HG02970 (cell line): ENCODE data around the gene CRYGD.
"Not testable (repeated sequence)": the region's sequence is repeated elsewhere in the genome, so short reads cannot be mapped to it uniquely, and the experiment has no call there.

Experiments
- ATAC-seq: cut with Tn5 transposase; IDR thresholded peaks from one replicate; pipeline ENCODE4 v1.9.1; 2021; ENCODE audit warnings: mild to moderate bottlenecking, moderate library complexity, moderate number of reproducible peaks; ENCODE audit not compliant: unreplicated experiment, low FRiP score

The CRYGD gene

DNA sequence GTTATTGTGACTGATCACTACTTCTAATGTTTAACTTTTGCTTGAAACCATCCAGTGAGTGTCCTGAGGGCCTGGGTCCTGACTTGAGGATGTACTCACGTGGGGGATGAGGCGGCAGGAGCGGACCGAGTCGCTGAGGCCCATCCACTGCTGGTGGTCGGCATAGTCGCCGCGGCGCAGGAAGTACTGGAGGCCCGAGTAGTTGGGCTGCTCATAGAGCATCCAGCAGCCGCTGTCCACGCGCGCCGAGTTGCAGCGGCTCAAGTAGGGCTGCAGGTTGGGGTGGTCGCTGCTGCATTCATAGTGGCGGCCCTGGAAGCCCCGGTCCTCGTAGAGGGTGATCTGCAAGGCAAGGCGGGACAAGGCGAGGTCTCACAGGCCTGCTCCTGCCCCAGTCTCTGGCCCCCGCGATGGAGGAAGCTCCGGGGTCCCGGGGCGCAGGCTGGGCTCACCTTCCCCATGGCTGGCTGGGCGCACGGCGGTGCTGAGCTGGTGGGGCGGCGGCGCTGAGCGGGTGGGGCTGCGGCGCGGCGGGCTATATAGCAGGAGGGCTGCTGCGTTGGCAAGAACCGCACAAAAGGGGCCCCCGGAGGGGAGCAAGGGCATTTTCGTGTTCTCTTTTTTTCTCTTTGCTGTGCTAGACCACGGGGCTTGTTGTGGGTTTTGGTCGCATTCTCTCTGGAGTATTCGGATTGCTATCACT, at the start of gene CRYGD:
Gene CRYGD, minus strand, starts transcription at position 512 of the 703 bp plus-strand sequence. Its CDS starts 51 bp downstream, at position 461.
- not testable (repeated sequence) for ATAC-seq

DNA sequence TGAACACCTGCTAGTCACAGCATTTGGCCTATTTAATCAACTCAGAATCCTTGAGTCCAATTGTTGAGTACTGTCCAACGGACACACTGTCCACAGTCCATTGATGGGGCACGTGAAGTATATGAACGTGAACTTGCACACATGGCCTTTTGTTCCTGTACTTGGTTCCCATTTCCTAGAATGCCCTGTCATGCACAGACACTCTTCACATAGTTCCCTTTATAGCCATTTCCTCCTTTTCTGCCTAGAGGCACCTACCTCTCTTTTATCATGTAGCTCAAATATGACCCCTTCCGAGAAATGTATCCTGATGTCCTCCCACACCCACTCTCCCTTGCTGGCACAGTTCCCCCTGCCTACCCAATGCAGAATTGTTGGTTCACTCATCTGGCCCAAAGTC, 47.8 kb upstream of the CRYGD start:
- ATAC-seq = no peak

- ATAC-seq = no peak
Measured at GRCh38 chr2:208164951-208165755, 40.8 kb upstream of the CRYGD start.

GRCh38 chr2:208163489-208163888, 39.2 kb upstream of the CRYGD start, which contains the start of gene CRYGA:
Gene CRYGA, minus strand, starts transcription at chr2:208163589. Its CDS starts 33 bp downstream, at chr2:208163556.
- ATAC-seq = no peak

DNA sequence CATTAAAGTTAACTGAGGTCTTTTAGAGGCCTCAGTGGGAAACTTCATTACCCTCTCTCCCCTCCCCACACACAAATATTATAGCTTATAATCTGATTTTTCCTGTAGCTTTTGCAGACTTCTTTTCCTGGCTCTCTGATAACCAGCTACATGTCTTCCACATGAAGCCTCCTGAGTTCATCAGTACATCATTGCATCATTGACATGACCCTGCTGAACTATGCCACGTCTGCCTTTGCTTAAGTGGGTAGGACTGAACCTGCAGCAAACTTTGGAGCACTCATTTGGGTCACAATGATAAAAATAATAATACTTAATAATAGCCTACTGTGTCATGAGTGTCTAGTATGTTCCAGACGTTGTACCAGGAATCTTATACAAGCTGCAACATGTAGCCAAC, 32.1 kb upstream of the CRYGD start:
- ATAC-seq = no peak

- ATAC-seq = no peak
Measured at GRCh38 chr2:208153156-208153555, 28.8 kb upstream of the CRYGD start.

- no peak for ATAC-seq
Measured at GRCh38 chr2:208150956-208151355, 26.6 kb upstream of the CRYGD start.

DNA sequence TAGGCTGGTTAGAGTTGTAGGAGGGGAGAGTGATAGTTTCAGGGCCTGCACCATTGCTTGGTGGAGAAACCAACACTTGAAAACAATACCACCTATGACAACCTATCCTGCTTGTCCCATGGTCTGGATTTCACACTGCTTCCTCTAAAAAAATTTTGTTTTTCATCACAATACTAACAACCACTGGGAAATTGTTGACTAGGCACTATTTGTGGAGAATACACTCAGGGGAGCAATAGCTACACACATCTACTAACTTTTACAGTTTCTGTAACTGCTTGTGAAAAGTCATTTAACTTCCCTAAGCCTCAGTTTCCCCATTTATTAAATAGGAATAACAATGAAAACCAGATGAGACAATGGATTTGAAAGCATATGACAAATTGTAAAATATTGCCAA, 25.8 kb upstream of the CRYGD start:
- no peak for ATAC-seq

DNA sequence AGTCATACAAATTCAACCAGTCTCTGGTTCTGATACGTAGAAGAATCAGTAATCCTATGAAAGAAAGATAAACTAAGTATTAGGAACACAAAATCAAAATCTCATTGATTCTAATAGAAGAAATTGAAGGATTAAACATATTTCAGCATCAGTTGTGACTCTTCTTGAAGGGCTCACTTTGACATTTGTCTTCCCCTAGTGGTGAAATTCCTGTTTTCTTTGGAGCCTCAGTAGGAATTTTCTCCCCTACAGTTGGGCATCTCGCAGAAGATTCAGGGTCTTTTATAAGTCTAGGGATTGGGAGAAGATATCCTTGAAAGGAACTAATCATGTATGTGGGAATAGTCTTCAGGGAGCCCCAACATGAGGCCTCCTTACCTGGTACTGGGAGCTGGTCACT, 24.5 kb upstream of the CRYGD start:
- ATAC-seq = no peak

DNA sequence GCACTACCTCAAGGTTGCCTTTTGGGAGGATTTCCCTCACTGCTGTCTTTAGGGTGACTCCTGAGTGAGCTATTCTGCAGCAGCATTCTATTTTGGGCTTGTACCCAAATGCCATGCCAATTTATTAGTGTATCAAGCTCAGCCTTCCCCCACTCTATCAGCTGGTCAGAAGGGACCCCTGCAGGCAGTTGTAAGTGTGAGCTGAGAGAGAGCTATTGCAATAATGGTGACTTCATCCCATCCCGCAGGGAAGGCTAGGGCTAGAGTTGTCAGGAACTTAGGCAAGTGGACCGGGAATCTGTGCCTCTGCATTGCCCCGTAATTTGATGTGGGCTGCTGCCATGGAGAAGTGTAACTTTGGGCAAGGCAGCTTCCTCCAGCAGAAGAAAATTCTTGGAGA, 23.4 kb upstream of the CRYGD start:
- ATAC-seq = no peak

GRCh38 chr2:208147008-208147407, 22.7 kb upstream of the CRYGD start:
- no peak for ATAC-seq

GRCh38 chr2:208146006-208146405, 21.7 kb upstream of the CRYGD start, which contains the start of gene CRYGB:
Gene CRYGB, minus strand, starts transcription at chr2:208146158. Its CDS starts 38 bp downstream, at chr2:208146120.
- ATAC-seq = no peak

DNA sequence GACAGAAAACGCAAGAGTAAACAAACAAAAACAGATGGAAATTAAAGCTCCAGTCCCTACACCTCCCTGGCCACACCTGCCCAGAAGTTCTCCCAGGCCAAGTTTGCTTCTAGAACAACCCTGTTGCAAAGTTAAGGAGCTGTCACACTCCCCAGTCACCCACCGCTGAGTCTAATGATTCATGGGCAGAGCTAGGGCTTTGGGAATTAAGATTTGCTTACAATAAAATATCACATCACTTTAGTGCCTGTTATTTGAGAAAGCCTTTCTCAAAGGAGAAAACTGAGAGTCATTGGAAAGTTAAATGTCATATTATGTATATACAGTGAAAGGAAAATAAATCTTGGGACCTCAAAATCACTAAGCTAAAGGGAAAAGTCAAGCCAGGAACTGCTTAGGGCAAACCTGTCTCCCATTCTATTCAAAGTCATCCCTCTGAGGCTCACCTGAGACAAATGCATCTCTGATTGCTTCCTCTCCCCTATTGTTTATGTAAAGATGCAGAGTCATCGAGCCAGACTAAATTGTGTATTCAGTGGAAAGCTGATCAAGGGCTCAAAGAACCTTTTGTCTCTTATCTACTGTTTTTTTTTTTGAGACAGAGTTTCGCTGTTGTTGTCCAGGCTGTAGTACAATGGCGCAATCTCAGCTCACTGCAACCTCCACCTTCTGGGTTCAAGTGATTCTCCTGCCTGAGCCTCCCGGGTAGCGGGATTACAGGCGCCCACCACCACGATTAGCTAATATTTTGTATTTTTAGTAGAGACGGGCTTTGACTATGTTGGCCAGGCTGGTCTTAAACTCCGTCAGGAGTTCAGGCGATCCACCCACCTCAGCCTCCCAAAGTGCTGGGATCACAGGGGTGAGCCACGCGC, 18.8 kb upstream of the CRYGD start:
- no peak for ATAC-seq

DNA sequence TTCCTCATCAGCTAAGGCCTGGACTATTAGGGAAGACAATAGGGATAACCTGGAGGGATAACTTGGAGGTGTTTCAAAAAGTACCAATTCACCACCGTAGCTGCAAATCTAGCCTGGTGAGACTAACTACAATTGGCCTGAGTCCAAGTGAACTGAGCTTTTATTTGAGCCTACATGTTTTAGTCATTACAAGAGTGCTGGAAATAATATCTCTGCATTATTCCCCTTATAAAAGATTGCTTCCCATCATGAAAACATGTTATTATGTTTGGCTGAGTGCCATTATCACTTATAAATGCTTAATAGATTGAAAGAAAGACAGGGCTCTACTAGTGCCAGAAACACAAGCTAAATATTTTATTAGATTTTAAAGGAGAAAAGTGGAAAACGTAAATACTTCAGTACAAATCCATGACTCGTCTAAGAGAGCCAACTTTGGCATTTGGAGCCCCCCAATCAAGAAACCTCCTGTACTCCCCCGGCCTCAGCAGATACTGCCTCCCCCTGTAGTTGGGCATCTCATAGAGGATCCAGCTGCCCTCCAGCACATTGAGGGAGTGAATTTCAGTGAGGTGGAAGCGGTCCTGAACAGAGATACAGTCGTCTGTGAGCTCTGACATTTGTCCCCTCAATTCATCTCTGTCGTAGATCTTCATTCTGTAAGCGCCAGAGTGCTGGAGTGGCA, 18.1 kb upstream of the CRYGD start:
- no peak for ATAC-seq

GRCh38 chr2:208139447-208139846, 15.1 kb upstream of the CRYGD start:
- ATAC-seq = no peak

DNA sequence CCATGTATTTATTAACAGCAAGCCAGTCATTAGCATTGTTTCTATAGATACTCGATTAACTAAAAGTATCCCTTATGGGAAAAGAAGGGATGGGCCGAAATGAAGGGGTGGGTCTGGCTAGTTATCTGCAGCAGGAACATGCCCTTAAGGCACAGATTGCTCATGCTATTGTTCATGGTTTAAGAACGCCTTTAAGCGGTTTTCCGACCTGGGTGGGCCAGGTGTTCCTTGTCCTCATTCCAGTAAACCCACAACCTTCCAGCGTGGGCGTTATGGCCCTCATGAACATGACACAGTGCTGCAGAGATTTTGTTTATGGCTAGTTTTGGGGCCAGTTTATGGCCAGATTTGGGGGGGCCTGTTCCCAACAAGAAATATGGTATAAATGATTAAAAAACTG, 14.0 kb upstream of the CRYGD start:
- ATAC-seq = not testable (repeated sequence)

- ATAC-seq = no peak
Measured at GRCh38 chr2:208136716-208137094, 12.4 kb upstream of the CRYGD start.

DNA sequence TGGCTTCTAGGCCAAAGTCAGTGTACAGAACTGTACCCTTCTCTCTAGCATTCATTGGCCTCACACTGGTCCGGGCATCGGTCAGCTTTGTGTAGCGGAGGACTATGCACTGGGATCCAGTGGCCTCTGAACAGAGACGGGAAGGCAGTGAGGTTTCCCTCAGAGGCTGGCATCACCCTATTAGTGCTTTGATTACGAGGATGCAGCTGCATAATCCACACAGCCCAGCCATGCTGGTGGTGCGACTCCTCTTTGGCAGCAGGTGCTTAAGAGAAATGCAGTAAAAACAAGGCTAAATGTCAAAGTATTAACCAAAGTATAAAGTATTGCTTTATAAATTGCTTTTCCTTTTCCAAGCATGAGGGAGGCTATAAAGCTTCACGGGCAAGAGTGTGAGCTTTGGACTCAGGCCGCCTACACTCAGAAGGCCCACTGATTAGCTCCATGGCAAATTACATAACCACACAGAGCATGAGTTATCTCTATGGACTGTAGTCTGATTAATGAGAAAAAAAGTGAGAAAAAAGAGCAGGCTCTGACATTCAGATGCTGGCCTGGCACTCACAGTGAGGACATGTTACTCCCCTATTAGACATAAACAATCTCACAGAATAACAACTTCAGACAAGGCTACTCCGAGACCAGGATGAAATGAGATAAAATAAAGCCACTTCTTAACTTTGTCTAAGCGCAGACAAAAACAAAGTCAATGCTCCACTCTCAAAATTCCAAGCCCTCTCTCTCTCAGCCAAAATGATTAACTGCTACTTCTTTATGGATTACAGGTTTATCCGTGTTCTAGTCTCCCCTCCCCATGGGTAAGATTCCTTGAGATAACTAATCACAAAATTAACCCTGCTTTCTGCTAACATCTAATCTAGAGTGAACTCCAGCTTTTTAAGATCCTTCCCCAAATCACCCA, 11.7 kb upstream of the CRYGD start:
- no peak for ATAC-seq

- no peak for ATAC-seq
Measured at GRCh38 chr2:208134928-208135586, 10.7 kb upstream of the CRYGD start.
